A549 (cell line): ENCODE results near the gene PERM1.

ENCODE experiments used
- BCL3 ChIP-seq: fragments of >200 bp; sonication (Bioruptor Twin); formaldehyde crosslinking; IDR thresholded peaks from 3 replicates; pipeline ENCODE4 v1.6.1; 2016
- CTCF ChIP-seq: fragments of >200 bp; sonication (Bioruptor Twin); formaldehyde crosslinking; IDR thresholded peaks from 3 replicates; pipeline ENCODE4 v1.5.1; 2016
- EP300 ChIP-seq, 2 experiments: fragments of >200 bp; sonication (Bioruptor Twin); formaldehyde crosslinking; IDR thresholded peaks; 2 replicates in 1 of 2; 3 replicates in 1 of 2; pipeline ENCODE4 v1.6.1; 2016 to 2017
- GATA3 ChIP-seq: IDR thresholded peaks from 2 replicates; pipeline ENCODE4 v1.6.1; 2012; ENCODE audit warnings: borderline replicate concordance
- JUN ChIP-seq, 2 experiments: fragments of >200 bp; sonication (Bioruptor Twin); formaldehyde crosslinking; IDR thresholded peaks; 2 replicates in 1 of 2; 3 replicates in 1 of 2; pipeline ENCODE4 v1.6.1; 2016 to 2017
- POLR2A ChIP-seq: IDR thresholded peaks from 2 replicates; pipeline ENCODE4 v1.6.1; 2012; ENCODE audit warnings: mild to moderate bottlenecking, low read length
- RAD21 ChIP-seq, 2 experiments: fragments of >200 bp in 1 of 2; sonication (Bioruptor Twin) in 1 of 2; formaldehyde crosslinking in 1 of 2; IDR thresholded peaks in 1 of 2; conservative IDR thresholded peaks in 1 of 2; 2 replicates in 1 of 2; 3 replicates in 1 of 2; pipeline ENCODE4 v1.6.1; 2012 to 2018; ENCODE audit warnings: inconsistent platforms in 1 of 2
- RNF2 ChIP-seq: fragments of 200-600 bp; sonication (generic); IDR thresholded peaks from 2 replicates; pipeline ENCODE4 v1.6.1; 2016; ENCODE audit warnings: low read depth, mild to moderate bottlenecking, antibody characterized with exemption, moderate library complexity, borderline replicate concordance
- ZSCAN20 ChIP-seq: fragments of 250-450 bp; sonication (Bioruptor Pico); IDR thresholded peaks from 2 replicates; pipeline ENCODE4 v1.8.0; 2022; ENCODE audit warnings: mild to moderate bottlenecking, moderate library complexity

GRCh38 chr1:975365-975764, 6.5 kb downstream of the PERM1 start:
- TF ChIP-seq POLR2A (no peak), JUN (IDR thresholded peaks at IDR 0.05) (no peak), CTCF (no peak), GATA3 (no peak), BCL3 (no peak), RAD21 (conservative IDR thresholded peaks at IDR 0.05 in 1 of 2, IDR thresholded peaks at IDR 0.05 in 1 of 2) (no peak), EP300 (IDR thresholded peaks at IDR 0.05) (no peak), ZSCAN20 (CRISPR knock-in tag) (no peak), RNF2 (no peak)
